Neutrophil (primary cell): ENCODE measurements around the gene OBP2A.

Source experiments
- H3K27ac ChIP-seq: fragments of 200-600 bp; sonication (generic); 2 replicates; pipeline ENCODE4 v1.5.1; 2016; ENCODE audit warnings: mild to moderate bottlenecking, moderate library complexity
- H3K27me3 ChIP-seq: fragments of 200-600 bp; sonication (generic); 2 replicates; pipeline ENCODE4 v1.6.0; 2016; ENCODE audit warnings: mild to moderate bottlenecking
- H3K36me3 ChIP-seq: fragments of 200-600 bp; sonication (generic); 2 replicates; pipeline ENCODE4 v1.5.1; 2017
- H3K4me1 ChIP-seq, 2 experiments: fragments of 200-600 bp in 1 of 2; sonication (generic) in 1 of 2; 1 replicate in 1 of 2; 2 replicates in 1 of 2; pipeline versions ENCODE4 v1.5.1 to v1.6.1; 2013 to 2016; ENCODE audit warnings: low read depth in 1 of 2, low read length in 1 of 2, mild to moderate bottlenecking in 1 of 2, moderate library complexity in 1 of 2; ENCODE audit not compliant: control insufficient read depth in 1 of 2, insufficient read depth in 1 of 2
- H3K4me3 ChIP-seq, 2 experiments: fragments of 200-600 bp in 1 of 2; sonication (generic) in 1 of 2; 1 replicate in 1 of 2; 2 replicates in 1 of 2; pipeline ENCODE4 v1.5.1; 2013 to 2016; ENCODE audit warnings: low read depth in 1 of 2, low read length in 1 of 2, mild to moderate bottlenecking in 1 of 2, moderate library complexity in 1 of 2
- H3K9me3 ChIP-seq: fragments of 200-600 bp; sonication (generic); 2 replicates; pipeline ENCODE4 v1.5.1; 2016
- TF ChIP-seq, protein P1 (sequence below): fragments of 200-600 bp; sonication (generic); IDR thresholded peaks from 2 replicates; pipeline ENCODE4 v1.5.1; 2016; ENCODE audit warnings: antibody characterized with exemption

The OBP2A gene

DNA sequence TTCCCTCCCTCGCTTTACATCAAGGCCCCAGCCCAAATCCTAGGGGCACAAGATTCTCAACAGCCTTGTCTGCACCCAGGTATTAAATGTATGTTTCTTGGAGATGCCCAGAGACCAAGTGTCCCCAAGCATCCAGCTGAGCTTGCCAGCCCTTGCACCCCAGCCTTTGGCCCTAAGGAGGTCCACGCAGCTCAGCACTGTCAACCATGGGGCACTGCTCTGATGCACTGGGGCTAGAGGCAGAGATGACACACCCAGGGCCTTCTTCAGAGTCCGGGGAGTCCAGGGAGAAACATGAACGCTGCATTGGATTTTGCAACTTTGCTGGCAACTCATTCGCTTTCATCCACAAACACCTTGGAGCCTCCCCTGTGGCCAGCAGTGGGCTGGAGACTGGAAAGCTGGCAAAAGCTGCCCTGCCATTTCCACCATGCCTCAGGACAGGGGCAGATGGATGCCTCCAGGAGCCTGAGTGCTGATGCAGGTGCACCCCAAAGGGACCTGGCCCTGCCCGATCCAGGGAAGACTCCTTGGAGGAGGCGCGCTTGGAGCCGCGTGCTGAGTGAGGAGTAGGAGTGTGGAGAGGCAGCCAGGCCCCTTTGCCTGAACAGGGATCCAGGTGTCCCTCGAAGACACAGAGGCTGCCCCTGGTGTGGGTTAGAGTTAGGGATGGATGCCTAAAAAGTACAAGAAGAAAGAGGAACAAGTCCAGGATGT is 34.9 kb downstream of the OBP2A start:
- no peaks in the 10 kb centered on the region for H3K9me3 ChIP-seq
- H3K4me1 ChIP-seq = no peaks in the 10 kb centered on the region
- H3K4me3 ChIP-seq = no peak overlapping the region
- TF ChIP-seq, protein P1, sequence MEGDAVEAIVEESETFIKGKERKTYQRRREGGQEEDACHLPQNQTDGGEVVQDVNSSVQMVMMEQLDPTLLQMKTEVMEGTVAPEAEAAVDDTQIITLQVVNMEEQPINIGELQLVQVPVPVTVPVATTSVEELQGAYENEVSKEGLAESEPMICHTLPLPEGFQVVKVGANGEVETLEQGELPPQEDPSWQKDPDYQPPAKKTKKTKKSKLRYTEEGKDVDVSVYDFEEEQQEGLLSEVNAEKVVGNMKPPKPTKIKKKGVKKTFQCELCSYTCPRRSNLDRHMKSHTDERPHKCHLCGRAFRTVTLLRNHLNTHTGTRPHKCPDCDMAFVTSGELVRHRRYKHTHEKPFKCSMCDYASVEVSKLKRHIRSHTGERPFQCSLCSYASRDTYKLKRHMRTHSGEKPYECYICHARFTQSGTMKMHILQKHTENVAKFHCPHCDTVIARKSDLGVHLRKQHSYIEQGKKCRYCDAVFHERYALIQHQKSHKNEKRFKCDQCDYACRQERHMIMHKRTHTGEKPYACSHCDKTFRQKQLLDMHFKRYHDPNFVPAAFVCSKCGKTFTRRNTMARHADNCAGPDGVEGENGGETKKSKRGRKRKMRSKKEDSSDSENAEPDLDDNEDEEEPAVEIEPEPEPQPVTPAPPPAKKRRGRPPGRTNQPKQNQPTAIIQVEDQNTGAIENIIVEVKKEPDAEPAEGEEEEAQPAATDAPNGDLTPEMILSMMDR = no peak
- no peaks in the 10 kb centered on the region for H3K36me3 ChIP-seq
- no peak overlapping the region for H3K27ac ChIP-seq
- no peaks in the 10 kb centered on the region for H3K27me3 ChIP-seq

GRCh38 chr9:135581636-135582426 is 35.9 kb downstream of the OBP2A start:
- Histone ChIP-seq H3K4me1 (no peaks in the 10 kb centered on the region), H3K9me3 (no peaks in the 10 kb centered on the region), H3K4me3 (no peak overlapping the region), H3K27ac (no peak overlapping the region), H3K36me3 (no peaks in the 10 kb centered on the region), H3K27me3 (no peaks in the 10 kb centered on the region)
- TF ChIP-seq, protein P1 = no peak

GRCh38 chr9:135582541-135582940 is 36.6 kb downstream of the OBP2A start:
- Histone ChIP-seq H3K4me1 (no peaks in the 10 kb centered on the region), H3K36me3 (no peaks in the 10 kb centered on the region), H3K27me3 (no peaks in the 10 kb centered on the region), H3K9me3 (no peaks in the 10 kb centered on the region), H3K27ac (no peak overlapping the region), H3K4me3 (no peak overlapping the region)
- TF ChIP-seq, protein P1 = no peak

DNA sequence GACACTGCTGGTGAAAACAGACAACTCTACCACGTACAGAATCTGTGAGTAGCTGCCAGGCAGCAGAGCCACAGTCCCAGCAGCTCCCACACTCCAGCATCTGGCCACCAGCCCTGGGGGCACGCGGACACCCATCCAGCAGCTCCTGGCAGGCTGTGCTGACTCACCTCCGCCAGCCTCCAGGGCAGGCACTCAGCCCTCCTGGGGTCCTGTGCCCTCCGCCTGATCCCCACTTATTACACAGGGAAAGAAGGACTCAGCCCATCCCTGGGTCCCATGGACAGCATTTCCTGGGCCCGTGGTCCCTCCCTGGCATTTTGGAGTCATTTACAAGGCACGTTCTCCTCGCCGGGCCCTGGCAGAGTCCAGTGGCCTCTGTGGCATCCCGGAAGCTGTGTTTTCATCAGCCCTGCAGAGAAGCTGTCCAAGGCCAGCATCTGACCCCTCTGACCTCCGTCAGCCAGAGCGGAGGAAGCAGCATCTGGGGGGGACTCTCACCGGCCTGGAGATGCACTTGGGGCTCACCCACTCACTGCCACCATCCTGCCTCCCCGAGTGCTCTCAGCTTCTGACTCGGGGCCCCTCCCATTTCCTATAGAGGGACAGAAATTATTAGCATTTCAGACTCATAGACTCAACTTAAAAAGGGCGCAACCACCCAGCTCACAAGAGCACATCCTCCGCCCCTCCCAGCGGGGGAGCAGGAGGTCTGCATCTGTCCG is 37.2 kb downstream of the OBP2A start:
- Histone ChIP-seq H3K4me3 (no peak overlapping the region), H3K4me1 (no peaks in the 10 kb centered on the region), H3K27ac (no peak overlapping the region), H3K27me3 (no peaks in the 10 kb centered on the region), H3K36me3 (no peaks in the 10 kb centered on the region), H3K9me3 (no peaks in the 10 kb centered on the region)
- TF ChIP-seq, protein P1 = no peak

DNA sequence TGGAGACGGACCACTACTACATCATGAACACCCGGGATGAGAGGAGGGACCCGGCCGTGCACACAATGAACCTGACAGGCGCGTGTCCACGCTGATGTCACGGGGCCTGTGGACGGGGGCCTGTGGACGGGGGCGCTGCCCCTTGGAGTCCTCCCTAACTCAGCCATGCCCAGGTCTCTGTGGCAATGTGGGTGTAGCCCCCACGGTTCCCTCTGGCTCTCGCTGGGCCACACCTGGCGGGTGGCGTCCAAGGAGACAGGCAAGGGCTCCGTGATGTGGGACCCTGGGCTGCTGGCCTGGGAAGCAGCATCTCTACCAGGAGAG is 37.7 kb downstream of the OBP2A start:
- Histone ChIP-seq H3K4me3 (no peak overlapping the region), H3K27ac (no peak overlapping the region), H3K36me3 (no peaks in the 10 kb centered on the region), H3K4me1 (no peaks in the 10 kb centered on the region), H3K9me3 (no peaks in the 10 kb centered on the region), H3K27me3 (no peaks in the 10 kb centered on the region)
- TF ChIP-seq, protein P1 = no peak
